Measurements from ENCODE around the gene RAB25. TPM values are rescaled to one million over a fixed set of nuclear protein-coding genes. Genes with fewer than 3 reads are reported as not detected.

The RAB25 gene
- total RNA-seq, 1 donor from 2014 or later: 52.1 TPM

- Histone ChIP-seq H3K4me1 (no peaks in the 10 kb centered on the region), H3K9me3 (no peaks in the 10 kb centered on the region), H3K4me3 (peak overlapping the region in 1 of 2 donors; percentile 35), H3K27me3 (no peaks in the 10 kb centered on the region), H3K27ac (no peak overlapping the region), H3K36me3 (peaks cover 0 to 6% of the 10 kb centered on the region in 2 donors)
- no peak for DNase-seq (ENCODE audit: extremely low spot score in 2 of 2)
- TF ChIP-seq POLR2A (IDR thresholded peaks at IDR 0.05): no peak
- TF ChIP-seq CTCF (IDR thresholded peaks at IDR 0.05): no peak
- no peak for TF ChIP-seq POLR2AphosphoS5 (IDR thresholded peaks at IDR 0.05; ENCODE audit: insufficient read depth in 1 of 2, low read depth in 1 of 2)
- intact Hi-C loops (cut with DNase I): no loop called here
Measured at GRCh38 chr1:156062189-156062588, 1.2 kb downstream of the RAB25 start.

- no peak for TF ChIP-seq CTCF (IDR thresholded peaks at IDR 0.05)
- no peak for TF ChIP-seq POLR2A (IDR thresholded peaks at IDR 0.05)
- TF ChIP-seq POLR2AphosphoS5 (IDR thresholded peaks at IDR 0.05; ENCODE audit: insufficient read depth in 1 of 2, low read depth in 1 of 2): no peak
- intact Hi-C loops (cut with DNase I): no loop called here
- DNase-seq (ENCODE audit: extremely low spot score in 2 of 2): no peak
- Histone ChIP-seq H3K36me3 (no peaks in the 10 kb centered on the region), H3K27ac (no peak overlapping the region), H3K27me3 (no peaks in the 10 kb centered on the region), H3K9me3 (no peaks in the 10 kb centered on the region), H3K4me1 (no peaks in the 10 kb centered on the region), H3K4me3 (no peak overlapping the region)
Measured at GRCh38 chr1:156063997-156064285, 3.0 kb downstream of the RAB25 start.

- no peaks in the 10 kb centered on the region for H3K9me3 ChIP-seq
- no peaks in the 10 kb centered on the region for H3K36me3 ChIP-seq
- intact Hi-C loops (cut with DNase I): no loop called here
- H3K4me1 ChIP-seq: no peaks in the 10 kb centered on the region
- H3K27me3 ChIP-seq: no peaks in the 10 kb centered on the region
- DNase-seq (ENCODE audit: extremely low spot score in 2 of 2): no peak
- TF ChIP-seq CTCF (IDR thresholded peaks at IDR 0.05): no peak
- no peak for TF ChIP-seq POLR2AphosphoS5 (IDR thresholded peaks at IDR 0.05; ENCODE audit: insufficient read depth in 1 of 2, low read depth in 1 of 2)
- TF ChIP-seq POLR2A (IDR thresholded peaks at IDR 0.05): no peak
- H3K27ac ChIP-seq: no peak overlapping the region
- no peak overlapping the region for H3K4me3 ChIP-seq
Measured at GRCh38 chr1:156064615-156065014, 3.7 kb downstream of the RAB25 start.

- intact Hi-C loops (cut with DNase I): no loop called here
- no peaks in the 10 kb centered on the region for H3K9me3 ChIP-seq
- H3K4me3 ChIP-seq: no peak overlapping the region
- no peak overlapping the region for H3K27ac ChIP-seq
- H3K36me3 ChIP-seq: no peaks in the 10 kb centered on the region
- no peak for DNase-seq (ENCODE audit: extremely low spot score in 2 of 2)
- H3K4me1 ChIP-seq: no peaks in the 10 kb centered on the region
- TF ChIP-seq POLR2AphosphoS5 (IDR thresholded peaks at IDR 0.05; ENCODE audit: insufficient read depth in 1 of 2, low read depth in 1 of 2) (no peak), POLR2A (IDR thresholded peaks at IDR 0.05) (no peak)
- no peaks in the 10 kb centered on the region for H3K27me3 ChIP-seq
Measured at GRCh38 chr1:156065212-156065611, 4.3 kb downstream of the RAB25 start.

- Histone ChIP-seq H3K27ac (no peak overlapping the region), H3K4me1 (no peaks in the 10 kb centered on the region), H3K4me3 (no peak overlapping the region), H3K27me3 (no peaks in the 10 kb centered on the region), H3K9me3 (no peaks in the 10 kb centered on the region), H3K36me3 (no peaks in the 10 kb centered on the region)
- TF ChIP-seq POLR2AphosphoS5 (IDR thresholded peaks at IDR 0.05; ENCODE audit: insufficient read depth in 1 of 2, low read depth in 1 of 2): no peak
- TF ChIP-seq CTCF (IDR thresholded peaks at IDR 0.05): no peak
- no peak for TF ChIP-seq POLR2A (IDR thresholded peaks at IDR 0.05)
- no peak for DNase-seq (ENCODE audit: extremely low spot score in 2 of 2)
- intact Hi-C loops (cut with DNase I): no loop called here
Measured at GRCh38 chr1:156065871-156066270, 4.9 kb downstream of the RAB25 start.

- TF ChIP-seq CTCF (IDR thresholded peaks at IDR 0.05): no peak
- no peak for TF ChIP-seq POLR2A (IDR thresholded peaks at IDR 0.05)
- TF ChIP-seq POLR2AphosphoS5 (IDR thresholded peaks at IDR 0.05; ENCODE audit: insufficient read depth in 1 of 2, low read depth in 1 of 2): no peak
- H3K4me3 ChIP-seq: no peak overlapping the region
- intact Hi-C loops (cut with DNase I): no loop called here
- H3K4me1 ChIP-seq: no peaks in the 10 kb centered on the region
- no peaks in the 10 kb centered on the region for H3K27me3 ChIP-seq
- DNase-seq (ENCODE audit: extremely low spot score in 2 of 2): no peak
- H3K27ac ChIP-seq: no peak overlapping the region
- no peaks in the 10 kb centered on the region for H3K9me3 ChIP-seq
- H3K36me3 ChIP-seq: no peaks in the 10 kb centered on the region
Measured at GRCh38 chr1:156067262-156067661, 6.3 kb downstream of the RAB25 start.
